ENCODE data around the gene SUFU.

Gene SUFU

GRCh38 chr10:102621443-102622325, 117.9 kb downstream of the SUFU start:
- no peak for DNase-seq

- DNase-seq, result no peak
These were observed 120.3 kb downstream of the SUFU start for GRCh38 chr10:102624094-102624493.

GRCh38 chr10:102624751-102625645, 121.2 kb downstream of the SUFU start:
- DNase-seq, result no peak

- DNase-seq, result no peak
These were observed 122.4 kb downstream of the SUFU start for GRCh38 chr10:102626026-102626685.

GRCh38 chr10:102627291-102627735, 123.5 kb downstream of the SUFU start:
- no peak for DNase-seq

GRCh38 chr10:102627736-102628293, 124.0 kb downstream of the SUFU start:
- no peak for DNase-seq

GRCh38 chr10:102628451-102628911, 124.7 kb downstream of the SUFU start:
- DNase-seq, result no peak

- no peak for DNase-seq
These were observed 126.2 kb downstream of the SUFU start for GRCh38 chr10:102629661-102630614.

- no peak for DNase-seq
These were observed 126.9 kb downstream of the SUFU start for GRCh38 chr10:102630663-102631062.

- DNase-seq, result no peak
These were observed 128.0 kb downstream of the SUFU start for GRCh38 chr10:102631525-102632393.

- DNase-seq, result no peak
These were observed 128.8 kb downstream of the SUFU start for GRCh38 chr10:102632394-102633111.

- DNase-seq, result peak; percentile 29
These were observed 129.5 kb downstream of the SUFU start for GRCh38 chr10:102633287-102633686.

GRCh38 chr10:102633848-102634247, 130.1 kb downstream of the SUFU start:
- no peak for DNase-seq

GRCh38 chr10:102634686-102635085, 130.9 kb downstream of the SUFU start:
- no peak for DNase-seq

- peak; percentile 59 for DNase-seq
These were observed 131.6 kb downstream of the SUFU start for GRCh38 chr10:102635377-102635776.

- no peak for DNase-seq
These were observed 135.8 kb downstream of the SUFU start for GRCh38 chr10:102639537-102639936.

GRCh38 chr10:102641402-102641801, 137.6 kb downstream of the SUFU start:
- no peak for DNase-seq

GRCh38 chr10:102641880-102642735, 138.3 kb downstream of the SUFU start:
- DNase-seq, result peak; percentile 99
